Right renal pelvis (tissue), 4 donors: ENCODE data around the gene GNAT3. TPM values are rescaled to one million over a fixed set of nuclear protein-coding genes. Genes with fewer than 3 reads are reported as not detected.

Source experiments
- DNase-seq, 4 donors: peaks; one replicate each; pipeline ENCODE4 v3.0.0-alpha.2; 2013; ENCODE audit warnings: low read depth in 4 of 4, low spot score in 3 of 4, missing footprints in 1 of 4
- polyA plus RNA-seq, 4 donors: library from polyadenylated mRNA; unstranded; fragments of 120-200 nt; gene quantifications; one replicate each; pipeline ENCODE4 v1.2.1, GENCODE V29; 2013; ENCODE audit not compliant: insufficient read length in 4 of 4

The GNAT3 gene
- polyA plus RNA-seq, 4 donors = not detected

DNA sequence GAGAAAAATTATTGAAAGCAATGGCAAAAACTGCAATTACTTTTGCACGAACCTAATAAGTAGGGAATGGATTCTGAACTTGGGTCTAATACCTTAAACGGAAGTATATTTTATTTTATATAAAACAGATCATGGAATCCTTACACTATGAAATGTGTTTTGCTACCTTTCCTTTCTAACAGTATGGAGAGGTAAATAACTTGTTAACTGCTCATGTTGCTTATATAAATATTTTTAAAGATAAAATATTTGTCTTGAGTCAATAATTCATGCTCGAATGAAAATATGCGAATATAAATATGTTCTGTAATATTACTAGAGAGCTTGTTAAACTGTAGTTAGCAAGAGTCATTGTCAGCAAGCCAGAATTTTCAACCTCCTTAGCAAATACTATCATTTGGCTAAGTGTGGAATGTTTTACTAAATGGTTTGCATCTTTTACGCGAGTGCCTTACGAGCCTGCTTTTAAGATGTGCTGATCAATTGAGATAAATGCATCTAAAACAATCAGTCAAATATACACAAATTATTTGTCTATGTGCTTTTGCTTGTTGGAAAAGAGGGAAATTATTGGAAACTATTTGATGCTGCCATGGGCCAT, 5.9 kb downstream of the GNAT3 start:
- no peak for DNase-seq

DNA sequence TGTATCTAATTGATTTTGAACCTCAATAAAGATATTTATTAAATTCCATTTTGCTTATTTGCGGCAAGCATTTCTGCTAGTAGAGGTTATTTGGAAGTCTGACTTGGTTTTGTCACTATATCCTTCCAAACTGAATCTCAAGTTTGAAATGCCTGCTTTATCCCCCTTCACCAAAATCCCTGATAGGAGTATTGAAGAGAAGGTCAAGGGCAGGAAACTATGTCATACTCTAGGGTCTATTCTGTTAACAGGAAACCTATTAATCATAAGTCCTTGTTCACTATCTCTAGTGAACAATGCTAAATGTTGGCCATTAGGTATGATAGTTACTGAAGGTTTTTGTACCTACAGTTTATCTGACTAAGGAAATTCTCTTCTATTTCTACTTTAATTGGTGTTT, 11.5 kb downstream of the GNAT3 start:
- no peak for DNase-seq

- no peak for DNase-seq
These were observed 12.4 kb downstream of the GNAT3 start for GRCh38 chr7:80499350-80499953.

- no peak for DNase-seq
These were observed 13.1 kb downstream of the GNAT3 start for GRCh38 chr7:80498481-80499349.

DNA sequence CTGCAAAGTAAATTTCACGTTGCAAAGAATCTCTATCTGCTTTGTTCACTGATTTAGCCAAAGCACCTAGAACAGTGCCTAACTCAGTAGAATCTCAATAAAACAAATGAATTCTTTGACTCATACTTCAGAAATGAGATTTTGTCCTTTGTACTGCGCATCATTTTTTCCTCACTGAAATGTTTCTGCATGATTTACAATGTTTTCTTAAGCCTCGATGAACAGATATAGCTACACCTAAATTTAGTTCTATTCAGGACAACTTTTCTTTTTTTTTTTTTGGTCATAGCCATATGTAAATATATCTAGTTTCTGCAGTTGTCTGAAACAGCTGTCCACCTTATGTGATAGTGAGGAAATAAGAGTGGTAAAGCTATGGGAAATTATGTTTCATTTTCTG, 15.3 kb downstream of the GNAT3 start:
- no peak for DNase-seq

- no peak for DNase-seq
These were observed 18.6 kb downstream of the GNAT3 start for GRCh38 chr7:80493121-80493849.

GRCh38 chr7:80491462-80491861, 20.4 kb downstream of the GNAT3 start:
- DNase-seq = no peak

DNA sequence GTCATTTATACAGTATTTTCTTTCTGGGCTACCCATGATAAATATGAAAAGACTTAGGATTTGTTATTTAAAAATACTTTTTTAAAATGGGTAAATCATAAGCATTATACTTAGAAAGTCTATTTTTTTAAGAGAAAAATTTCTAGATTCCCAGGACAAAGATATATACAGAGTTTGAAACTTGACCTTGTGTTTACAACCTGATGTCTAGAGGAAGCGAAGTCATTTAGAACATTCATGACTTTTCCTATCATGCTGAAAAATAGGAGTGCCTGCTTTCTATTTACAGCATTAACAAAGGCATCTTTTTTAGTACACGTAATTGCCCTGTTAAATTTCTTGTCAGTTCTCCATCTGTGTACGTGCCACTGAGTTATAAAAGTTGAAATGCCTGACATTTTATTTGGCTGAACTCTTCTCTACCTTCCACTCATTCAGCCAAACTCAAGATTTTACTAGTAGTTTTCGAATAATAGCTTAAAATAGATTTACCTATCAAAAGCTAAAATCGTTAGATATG, 23.0 kb downstream of the GNAT3 start:
- DNase-seq = no peak

DNA sequence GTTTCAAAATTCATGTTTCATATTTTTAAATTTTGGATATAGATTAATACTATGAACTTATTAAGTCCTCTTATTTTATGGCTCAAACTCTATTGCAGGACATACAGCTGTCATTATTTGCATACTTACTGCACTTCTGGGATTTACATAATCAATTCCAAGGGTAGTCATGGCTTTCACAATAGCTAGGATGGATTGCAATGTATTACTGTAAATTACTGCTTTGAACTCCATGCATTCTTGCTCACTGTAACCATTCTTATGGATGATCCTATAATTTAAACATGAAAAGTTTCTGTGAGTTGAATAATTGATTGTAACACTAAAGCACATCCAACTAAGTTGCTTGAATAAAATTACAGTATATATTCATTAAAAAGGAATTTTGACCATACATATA, 23.5 kb downstream of the GNAT3 start:
- no peak for DNase-seq

DNA sequence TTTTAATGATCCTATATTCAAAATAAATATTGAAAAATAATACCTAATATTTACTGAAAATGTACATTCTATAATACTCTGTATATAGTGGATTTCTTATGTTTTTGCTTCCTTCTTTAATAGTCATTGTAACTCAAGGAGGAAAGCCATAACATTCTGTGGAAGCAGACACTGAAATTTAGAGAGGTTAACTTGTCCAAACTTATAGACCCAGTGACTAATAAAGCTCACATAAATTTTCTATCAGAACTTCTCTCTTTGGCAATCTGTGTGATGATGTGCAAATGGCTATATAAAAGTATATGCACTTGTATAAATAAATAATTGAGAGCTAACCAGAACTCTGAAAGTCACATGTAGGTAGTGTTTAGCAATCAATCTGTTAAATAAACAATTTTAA, 26.1 kb downstream of the GNAT3 start:
- DNase-seq = no peak

DNA sequence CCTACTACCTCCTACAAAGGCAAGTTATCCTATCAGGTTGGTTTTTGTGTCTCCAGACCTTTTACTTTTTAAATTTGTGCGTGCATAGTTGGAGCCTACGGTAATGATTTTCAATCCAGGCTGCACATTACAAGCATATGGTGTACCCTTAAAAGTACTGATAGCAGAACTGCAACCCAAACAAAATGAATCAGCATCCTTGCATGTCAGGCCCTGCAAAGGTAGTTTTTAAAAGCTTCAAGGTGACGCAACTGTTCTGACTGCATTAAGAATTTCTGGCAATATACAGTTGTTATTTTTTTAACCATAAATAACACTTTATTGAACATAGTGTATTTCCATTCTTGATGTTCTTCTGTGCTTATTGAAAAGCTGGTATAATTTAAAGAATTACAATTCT, 28.9 kb downstream of the GNAT3 start:
- DNase-seq = no peak

DNA sequence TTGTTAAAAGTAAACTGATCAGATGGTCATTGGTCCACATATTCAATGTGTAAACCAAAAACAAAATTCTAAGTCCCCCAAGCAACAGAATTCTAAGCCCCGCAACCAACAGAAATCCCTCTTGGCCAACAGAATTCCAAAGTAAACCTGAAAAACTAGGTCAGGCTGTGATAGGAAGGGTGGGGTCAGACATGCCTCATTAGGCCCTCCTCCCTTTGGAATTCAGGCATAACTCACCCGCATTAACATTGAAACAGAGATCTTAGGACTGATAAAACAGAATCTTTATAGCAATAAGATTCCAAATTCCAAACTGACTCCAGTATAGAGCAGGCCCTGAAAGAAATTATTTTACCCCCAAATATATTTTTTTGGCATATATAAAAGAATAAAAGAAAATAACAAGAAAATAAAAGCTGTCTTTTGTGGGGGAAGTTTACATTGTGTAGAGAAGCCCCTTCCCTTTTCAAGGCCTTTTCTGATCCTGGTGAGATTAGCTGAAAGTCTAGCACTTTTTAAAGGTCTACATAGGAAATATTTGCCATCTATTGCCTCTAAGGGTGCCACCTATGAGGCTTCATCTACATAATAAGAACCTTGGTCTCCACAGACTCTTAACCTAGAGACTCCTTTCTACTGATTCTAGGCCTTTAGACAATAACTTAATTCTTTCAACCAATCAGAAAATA, 30.5 kb downstream of the GNAT3 start:
- no peak for DNase-seq

DNA sequence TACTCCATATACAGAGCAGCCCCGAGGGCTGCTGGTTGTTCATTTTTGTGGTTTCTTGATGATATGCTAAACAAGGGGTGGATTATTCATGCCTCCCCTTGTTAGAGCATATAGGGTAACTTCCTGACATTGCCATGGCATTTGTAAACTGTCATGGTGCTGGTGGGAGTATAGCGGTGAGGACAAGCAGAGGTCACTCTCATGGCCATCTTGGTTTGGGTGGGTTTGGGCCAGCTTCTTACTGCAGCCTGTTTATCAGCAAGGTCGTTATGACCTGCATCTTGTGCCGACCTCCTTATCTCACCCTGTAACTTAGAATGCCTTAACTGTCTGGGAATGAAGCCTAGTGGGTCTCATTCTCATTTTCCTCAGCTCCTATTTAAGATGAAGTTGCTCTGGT, 31.3 kb downstream of the GNAT3 start:
- DNase-seq = no peak

GRCh38 chr7:80478683-80479082, 33.2 kb downstream of the GNAT3 start:
- DNase-seq = no peak

DNA sequence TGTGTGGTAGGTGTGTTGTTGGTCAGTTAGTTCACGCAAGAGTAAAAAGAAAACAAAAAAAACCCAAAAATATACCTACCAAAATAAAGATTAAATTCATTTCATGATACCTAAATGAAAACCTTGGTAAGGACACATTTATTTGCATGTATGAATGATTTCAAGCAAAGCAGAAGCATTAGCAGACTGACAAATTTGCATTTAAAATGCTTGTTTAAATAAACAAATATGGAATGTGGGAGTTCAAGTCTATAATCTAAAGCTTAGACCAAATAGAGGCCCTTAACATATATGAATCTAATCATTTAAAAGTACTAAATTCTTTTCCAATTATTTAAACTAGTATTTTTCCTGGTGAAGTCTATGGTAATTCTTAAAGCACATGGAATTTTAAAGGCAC, 35.8 kb downstream of the GNAT3 start:
- no peak for DNase-seq

- no peak for DNase-seq
These were observed 36.5 kb downstream of the GNAT3 start for GRCh38 chr7:80475383-80475782.

DNA sequence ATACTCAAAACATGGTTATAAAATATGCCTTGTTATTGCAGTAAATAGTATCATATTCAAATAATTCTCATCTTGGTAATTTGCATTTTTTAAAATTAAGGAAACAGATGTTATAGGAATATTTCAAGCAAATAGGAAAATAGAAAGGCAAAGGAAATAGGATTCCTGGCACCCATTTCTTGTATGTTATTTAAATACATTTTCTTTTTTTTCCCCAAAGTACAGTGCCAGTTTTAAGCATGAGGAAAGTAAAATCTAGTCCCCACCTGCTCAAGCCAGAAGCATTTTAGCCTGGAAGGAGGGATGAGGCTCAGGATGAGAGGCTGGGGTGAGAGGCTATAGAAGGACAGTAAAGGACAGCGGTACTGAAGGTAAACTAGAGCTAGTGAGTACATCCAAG, 38.1 kb downstream of the GNAT3 start:
- DNase-seq = no peak

GRCh38 chr7:80472491-80473200, 39.2 kb downstream of the GNAT3 start:
- DNase-seq = no peak

DNA sequence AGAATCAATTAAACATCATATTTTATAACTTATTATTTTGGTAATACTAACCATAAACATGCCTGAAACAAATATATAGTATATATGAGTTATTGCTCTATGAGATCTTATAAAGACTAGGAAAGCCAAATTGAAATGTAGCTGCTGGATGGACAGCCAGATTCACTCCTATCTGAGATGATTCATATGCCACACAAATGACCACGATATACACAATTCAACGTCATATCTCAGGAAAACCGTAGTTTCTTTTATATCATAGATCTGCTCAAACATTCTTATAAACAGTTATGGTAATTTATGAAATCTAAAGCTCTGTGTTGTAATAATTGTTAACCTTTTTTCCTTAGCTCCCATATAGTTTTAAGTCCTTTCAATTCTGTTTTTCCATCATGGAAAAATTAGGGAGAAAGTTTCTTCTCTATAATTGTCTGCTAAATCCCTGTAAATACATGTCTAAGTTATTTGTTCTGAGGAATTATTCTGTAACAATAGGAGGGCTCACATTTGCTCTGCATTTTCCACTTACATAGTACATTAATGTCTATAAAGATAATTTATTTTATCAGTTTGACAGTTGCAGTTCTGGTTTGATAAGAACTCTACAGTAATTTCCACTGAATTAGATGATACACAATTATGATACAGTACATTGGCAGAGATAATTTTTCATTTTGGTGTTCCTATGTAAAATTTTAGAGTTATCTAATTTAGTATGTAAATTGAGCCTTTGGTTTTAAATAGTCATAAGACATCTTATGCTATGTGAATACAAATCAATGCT, 42.7 kb downstream of the GNAT3 start:
- no peak for DNase-seq
